HepG2 (cell line): ENCODE results near the gene TJP1. TPM values are rescaled to one million over a fixed set of nuclear protein-coding genes. Genes with fewer than 3 reads are reported as not detected.

Experiments used
- ATAC-seq: fragments of 200-7000 bp; cut with Tn5 transposase; 3 replicates; pipeline ENCODE4 v1.9.1; 2020; ENCODE audit warnings: mild to moderate bottlenecking, moderate library complexity
- BruUV-seq: library from RNA; stranded (reverse); fragments of 400-500 nt; replicated peaks from 2 replicates; lab custom pipeline; 2021; lab: Mats Ljungman, UMichigan
- CTCF ChIA-PET: fragments of 300-600 bp; formaldehyde crosslinking; extraction: SDS; loops from one replicate; lab custom pipeline; 2021; ENCODE audit warnings: low total read pairs, inconsistent platforms, low intra/inter-chr PET ratio; lab: Yijun Ruan, JAX
- POLR2A ChIA-PET: fragments of 350-600 bp; sonication (Branson Sonifier 250); formaldehyde crosslinking; loops from one replicate; lab custom pipeline; 2020; ENCODE audit warnings: antibody characterized with exemption, inconsistent platforms; lab: Yijun Ruan, JAX
- DNase-seq: peaks from one replicate; pipeline ENCODE4 v3.0.0-alpha.2; 2015; ENCODE audit warnings: low spot score
- FAIRE-seq: peaks from 3 replicates; lab custom pipeline; 2011; peaks lifted over from hg19 to GRCh38; lab: Jason Lieb, UNC
- H2AFZ ChIP-seq: one replicate; pipeline ENCODE4 v1.6.1; 2011; ENCODE audit warnings: low read length, inconsistent platforms
- H3K27ac ChIP-seq: fragments of 300-600 bp; 3 replicates; pipeline ENCODE4 v1.8.0; 2011; ENCODE audit warnings: mixed run types, mild to moderate bottlenecking, mixed read lengths, low read length, inconsistent platforms; ENCODE audit not compliant: insufficient read depth; ENCODE audit errors: extremely low read length
- H3K27me3 ChIP-seq, 2 experiments: fragments of 200-600 bp in 1 of 2; 2 replicates in 1 of 2; 3 replicates in 1 of 2; pipeline versions ENCODE4 v1.6.0 to v1.8.0; 2011; ENCODE audit warnings: low read length in 2 of 2, mild to moderate bottlenecking in 2 of 2, moderate library complexity in 2 of 2, inconsistent platforms in 1 of 2; ENCODE audit not compliant: insufficient read depth in 2 of 2, control insufficient read depth in 1 of 2
- H3K36me3 ChIP-seq, 2 experiments: fragments of 200-600 bp in 1 of 2; replicated peaks in 1 of 2; 2 replicates in 1 of 2; 3 replicates in 1 of 2; pipeline versions ENCODE4 v1.5.1 to v1.8.0; 2011; ENCODE audit warnings: low read length in 2 of 2, inconsistent platforms in 1 of 2; ENCODE audit not compliant: insufficient read depth in 2 of 2, control insufficient read depth in 1 of 2
- H3K4me1 ChIP-seq: 2 replicates; pipeline ENCODE4 v1.5.1; 2012; ENCODE audit warnings: low read length, inconsistent platforms; ENCODE audit not compliant: insufficient read depth
- H3K4me2 ChIP-seq: 2 replicates; pipeline ENCODE4 v1.6.0; 2011; ENCODE audit warnings: low read depth, low read length, inconsistent platforms
- H3K4me3 ChIP-seq, 3 experiments: fragments of 200-600 bp in 1 of 3; sonication (generic), shearing (Covaris generic) in 1 of 3; replicated peaks in 1 of 3; 2 replicates each; pipeline ENCODE4 v1.5.1; 2011 to 2016; ENCODE audit warnings: low read length in 3 of 3, inconsistent platforms in 2 of 3, low read depth in 2 of 3, mild to moderate bottlenecking in 2 of 3, control low read depth in 1 of 3, mixed read lengths in 1 of 3; ENCODE audit not compliant: insufficient read depth in 1 of 3
- H3K79me2 ChIP-seq: one replicate; pipeline ENCODE4 v1.6.1; 2011; ENCODE audit warnings: low read length, inconsistent platforms; ENCODE audit not compliant: insufficient read depth
- H3K9ac ChIP-seq: 2 replicates; pipeline ENCODE4 v1.6.0; 2011; ENCODE audit warnings: mild to moderate bottlenecking, low read depth, low read length, inconsistent platforms; ENCODE audit not compliant: insufficient read depth
- H3K9me3 ChIP-seq: 2 replicates; pipeline ENCODE4 v1.5.1; 2012; ENCODE audit warnings: mild to moderate bottlenecking, low read length
- H4K20me1 ChIP-seq: 2 replicates; pipeline ENCODE4 v1.6.0; 2011; ENCODE audit warnings: inconsistent platforms, mild to moderate bottlenecking, low read length, moderate library complexity; ENCODE audit not compliant: insufficient read depth
- NAIF1 ChIP-seq: sonication (generic); formaldehyde crosslinking; IDR thresholded peaks from 2 replicates; pipeline ENCODE4 v1.5.0; 2020; ENCODE audit warnings: mild to moderate bottlenecking, missing genetic modification reagents, borderline replicate concordance
- TOPORS ChIP-seq: sonication (generic); formaldehyde crosslinking; IDR thresholded peaks from 2 replicates; pipeline ENCODE4 v1.8.0; 2023; ENCODE audit warnings: mild to moderate bottlenecking, missing genetic modification reagents
- ZNF350 ChIP-seq: sonication (generic); formaldehyde crosslinking; IDR thresholded peaks from 2 replicates; pipeline ENCODE4 v1.4.0; 2020; ENCODE audit warnings: mild to moderate bottlenecking, low read depth, missing genetic modification reagents, borderline replicate concordance
- ZNF558 ChIP-seq: sonication (generic); formaldehyde crosslinking; IDR thresholded peaks from 2 replicates; pipeline ENCODE4 v1.9.0; 2022; ENCODE audit warnings: mild to moderate bottlenecking, missing genetic modification reagents, borderline replicate concordance
- WGBS: methylation state at CpG from one replicate; pipeline ENCODE4 v1.1.6; 2017; ENCODE audit warnings: low lambda C conversion rate; 5-methylcytosine and 5-hydroxymethylcytosine counted together
- in situ Hi-C: cut with HindIII; loops from 2 replicates; pipeline ENCODE4 v1.10.0; 2017; ENCODE audit warnings: low pct_unique_long_range_greater_than_20kb; ENCODE audit not compliant: extremely low pct_ligation_motif_present
- intact Hi-C: fragments of 100-400 bp; cut with micrococcal nuclease; formaldehyde crosslinking; loops from one replicate; pipeline ENCODE4 v1.10.0; 2022; ENCODE audit not compliant: unreplicated experiment
- polyA plus RNA-seq, 8 experiments: library from polyadenylated mRNA; depleted of rRNA in 3 of 8; stranded (reverse) in 7 of 8; unstranded in 1 of 8; fragments of >200 nt; fragmentation: Illumina TruSeq in 4 of 8; extraction: Trizol in 4 of 8; gene quantifications; 2 replicates each; pipeline versions ENCODE4 v1.2.1 to v1.2.3, GENCODE V29; 2011 to 2016; ENCODE audit warnings: low read depth in 4 of 8, missing spikeins in 1 of 8, mixed read lengths in 1 of 8; ENCODE audit not compliant: insufficient read depth in 1 of 8
- total RNA-seq, 5 experiments: library from RNA; depleted of rRNA; stranded (reverse); fragments of >200 nt; fragmentation: Illumina TruSeq; extraction: Trizol; gene quantifications; 2 replicates each; pipeline ENCODE4 v1.2.3, GENCODE V29; 2016; ENCODE audit warnings: low read depth in 1 of 5
- TF ChIP-seq, protein P1 (sequence below): sonication (generic); formaldehyde crosslinking; IDR thresholded peaks from 2 replicates; pipeline ENCODE4 v1.4.0; 2020; ENCODE audit warnings: missing genetic modification reagents

Gene TJP1
- total and polyA plus RNA-seq, 2 of the 13 experiments (the other 11 are each of a cell fraction or from before 2014, with no cell fraction given): 25.9 to 27.1 TPM

GRCh38 chr15:29736012-29736743 is 86.1 kb downstream of the TJP1 start:
- intact Hi-C loops: loop anchor here (2.0 to 5.0 kb wide), 3 partner anchors 39 to 67 kb away; no protein-coding TSS in a partner anchor
- WGBS: 62% methylated on average over 3 of the region's 3 CpGs
- Histone ChIP-seq H3K79me2 (no peaks in the 10 kb centered on the region), H3K27me3 (no peaks in the 10 kb centered on the region), H3K9ac (no peak overlapping the region), H3K4me1 (peaks cover 30% of the 10 kb centered on the region), H3K4me3 (no peak overlapping the region), H3K4me2 (no peak overlapping the region), H3K36me3 (peaks cover 1 to 44% of the 10 kb centered on the region in 2 experiments), H2AFZ (no peak overlapping the region), H3K27ac (peak overlapping the region; percentile 44), H3K9me3 (no peaks in the 10 kb centered on the region), H4K20me1 (no peaks in the 10 kb centered on the region)
- DNase-seq (no peak), ATAC-seq (peak; percentile 26; the same call in 2 of the 3 replicates), FAIRE-seq (no peak)
- CTCF ChIA-PET: no interaction called here
- in situ Hi-C loops: no loop called here
- BruUV-seq: no TSS peak
- POLR2A ChIA-PET: no interaction called here
- TF ChIP-seq, protein P1, sequence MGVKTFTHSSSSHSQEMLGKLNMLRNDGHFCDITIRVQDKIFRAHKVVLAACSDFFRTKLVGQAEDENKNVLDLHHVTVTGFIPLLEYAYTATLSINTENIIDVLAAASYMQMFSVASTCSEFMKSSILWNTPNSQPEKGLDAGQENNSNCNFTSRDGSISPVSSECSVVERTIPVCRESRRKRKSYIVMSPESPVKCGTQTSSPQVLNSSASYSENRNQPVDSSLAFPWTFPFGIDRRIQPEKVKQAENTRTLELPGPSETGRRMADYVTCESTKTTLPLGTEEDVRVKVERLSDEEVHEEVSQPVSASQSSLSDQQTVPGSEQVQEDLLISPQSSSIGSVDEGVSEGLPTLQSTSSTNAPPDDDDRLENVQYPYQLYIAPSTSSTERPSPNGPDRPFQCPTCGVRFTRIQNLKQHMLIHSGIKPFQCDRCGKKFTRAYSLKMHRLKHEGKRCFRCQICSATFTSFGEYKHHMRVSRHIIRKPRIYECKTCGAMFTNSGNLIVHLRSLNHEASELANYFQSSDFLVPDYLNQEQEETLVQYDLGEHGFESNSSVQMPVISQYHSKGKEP (CRISPR knock-in tag): no peak
- TF ChIP-seq ZNF558 (CRISPR knock-in tag): no peak
- no peak for TF ChIP-seq TOPORS
- no peak for TF ChIP-seq NAIF1 (CRISPR knock-in tag)
- no peak for TF ChIP-seq ZNF350 (CRISPR knock-in tag)
